ENCODE data around the gene ZFPM1.
"Not testable (repeated sequence)": the region's sequence is repeated elsewhere in the genome, so short reads cannot be mapped to it uniquely, and the experiment has no call there.

The ZFPM1 gene

GRCh38 chr16:88467541-88467944, 14.5 kb downstream of the ZFPM1 start:
- no peak for DNase-seq

GRCh38 chr16:88468275-88469129, 15.4 kb downstream of the ZFPM1 start:
- DNase-seq = no peak

GRCh38 chr16:88469615-88470395, 16.7 kb downstream of the ZFPM1 start:
- no peak for DNase-seq

GRCh38 chr16:88470396-88470680, 17.3 kb downstream of the ZFPM1 start:
- not testable (repeated sequence) for DNase-seq

- not testable (repeated sequence) for DNase-seq
Measured at GRCh38 chr16:88470696-88471095, 17.6 kb downstream of the ZFPM1 start.

GRCh38 chr16:88471115-88471514, 18.0 kb downstream of the ZFPM1 start:
- no peak for DNase-seq

GRCh38 chr16:88471575-88471974, 18.5 kb downstream of the ZFPM1 start:
- no peak for DNase-seq

- DNase-seq = no peak
Measured at GRCh38 chr16:88472069-88472468, 19.0 kb downstream of the ZFPM1 start.

GRCh38 chr16:88472637-88473205, 19.6 kb downstream of the ZFPM1 start:
- DNase-seq = no peak

- no peak for DNase-seq
Measured at GRCh38 chr16:88473666-88474534, 20.8 kb downstream of the ZFPM1 start.

GRCh38 chr16:88475037-88475436, 22.0 kb downstream of the ZFPM1 start:
- no peak for DNase-seq

- no peak for DNase-seq
Measured at GRCh38 chr16:88476203-88476602, 23.1 kb downstream of the ZFPM1 start.

GRCh38 chr16:88476817-88477397, 23.8 kb downstream of the ZFPM1 start:
- no peak for DNase-seq

- no peak for DNase-seq
Measured at GRCh38 chr16:88477631-88478519, 24.8 kb downstream of the ZFPM1 start.

GRCh38 chr16:88478889-88479792, 26.1 kb downstream of the ZFPM1 start:
- no peak for DNase-seq

- no peak for DNase-seq
Measured at GRCh38 chr16:88479793-88480760, 27.0 kb downstream of the ZFPM1 start.

- DNase-seq = no peak
Measured at GRCh38 chr16:88480829-88481228, 27.7 kb downstream of the ZFPM1 start.

- DNase-seq = no peak
Measured at GRCh38 chr16:88481851-88482250, 28.8 kb downstream of the ZFPM1 start.
